ENCODE measurements around the gene SP7. TPM values are rescaled to one million over a fixed set of nuclear protein-coding genes. Genes with fewer than 3 reads are reported as not detected.

The SP7 gene
- total and polyA plus RNA-seq, 2 donors (not counting 3 experiments of a cell fraction or from before 2014, with no cell fraction given) = not detected

DNA sequence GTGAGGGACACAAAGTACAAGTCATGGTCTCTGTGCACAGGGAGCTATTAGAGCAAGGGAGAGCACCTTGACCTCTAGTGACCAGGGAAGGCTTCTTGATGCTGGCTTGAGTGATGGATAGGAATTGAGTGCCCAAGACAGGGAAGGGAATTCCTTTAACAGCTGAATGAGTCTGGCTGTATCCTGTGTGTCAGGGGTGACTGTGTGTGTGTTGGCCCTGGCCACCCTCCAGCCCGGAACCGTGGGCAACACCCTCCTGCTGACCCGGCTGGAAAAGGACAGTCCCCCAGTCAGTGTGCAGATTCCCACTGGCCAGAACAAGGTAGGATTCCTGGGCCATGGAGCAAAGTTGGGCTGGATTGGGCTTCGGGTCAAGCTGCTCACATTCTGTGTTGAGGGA lies 46.3 kb downstream of the SP7 start:
- no TSS peak for BruUV-seq (replicated peaks)
- POLR2A ChIA-PET = no interaction called here
- no peaks in the 10 kb centered on the region for H4K20me1 ChIP-seq (replicated peaks; ENCODE audit: control insufficient read depth, extremely low read depth, insufficient read depth, low read length)
- no peaks in the 10 kb centered on the region for H3K79me2 ChIP-seq (ENCODE audit: control insufficient read depth, insufficient read depth, low read length)
- H3K4me2 ChIP-seq (ENCODE audit: insufficient read depth, low read length) = no peak overlapping the region
- H3K4me1 ChIP-seq (ENCODE audit: control insufficient read depth, extremely low read depth, insufficient read depth, low read length) = peaks cover 19% of the 10 kb centered on the region
- no peak overlapping the region for H3K9ac ChIP-seq (replicated peaks; ENCODE audit: extremely low read depth, insufficient read depth, low read length)
- CTCF ChIA-PET = interaction anchor here (0.9 to 12.3 kb wide), 7 partner anchors 10 to 224 kb away, joined by 3 to 366 read pairs (median 4); partner anchors contain the start of genes AAAS and MYG1
- H3K27ac ChIP-seq (ENCODE audit: insufficient read depth, low read depth, low read length) = peak overlapping the region; percentile 31
- no peaks in the 10 kb centered on the region for H3K9me1 ChIP-seq (replicated peaks; ENCODE audit: control insufficient read depth, extremely low read depth, insufficient read depth, low read length)
- peaks cover 2 to 11% of the 10 kb centered on the region in 2 experiments for H3K36me3 ChIP-seq (ENCODE audit: control insufficient read depth in 2 of 2, extremely low read depth in 1 of 2, insufficient read depth in 2 of 2, low read length in 2 of 2)
- H2AFZ ChIP-seq (ENCODE audit: low read depth, low read length) = no peak overlapping the region
- intact Hi-C loops (cut with micrococcal nuclease) = no loop called here
- peak; percentile 33 for DNase-seq (ENCODE audit: low read depth, low spot score)
- TF ChIP-seq POLR2A (IDR thresholded peaks at IDR 0.05; ENCODE audit: low read depth, low read length) (no peak), POLR2AphosphoS5 (IDR thresholded peaks at IDR 0.05; ENCODE audit: insufficient read depth, low read depth, low read length) (peak; percentile 46), MAX (IDR thresholded peaks at IDR 0.05; ENCODE audit: insufficient read depth, insufficient read length) (no peak), FOS (IDR thresholded peaks at IDR 0.05; ENCODE audit: borderline replicate concordance, insufficient read depth, low read length) (peak; percentile 24), EZH2 (IDR thresholded peaks at IDR 0.05; ENCODE audit: borderline replicate concordance, low read depth, low read length, severe bottlenecking) (no peak)
- H3K27me3 ChIP-seq (ENCODE audit: control insufficient read depth in 2 of 2, insufficient read depth in 2 of 2, low read length in 2 of 2) = no peaks in the 10 kb centered on the region
- H3K9me3 ChIP-seq (replicated peaks; ENCODE audit: control insufficient read depth, insufficient read depth, low read length) = no peaks in the 10 kb centered on the region
- dilution Hi-C loops (cut with MboI; ENCODE audit: extremely low pct_ligation_motif_present, low sequenced_read_pairs) = no loop called here
- H3K4me3 ChIP-seq (replicated peaks in 1 of 3; ENCODE audit: insufficient read depth in 1 of 3, low read depth in 1 of 3, low read length in 3 of 3) = no peak overlapping the region
- FAIRE-seq = peak; percentile 71

DNA sequence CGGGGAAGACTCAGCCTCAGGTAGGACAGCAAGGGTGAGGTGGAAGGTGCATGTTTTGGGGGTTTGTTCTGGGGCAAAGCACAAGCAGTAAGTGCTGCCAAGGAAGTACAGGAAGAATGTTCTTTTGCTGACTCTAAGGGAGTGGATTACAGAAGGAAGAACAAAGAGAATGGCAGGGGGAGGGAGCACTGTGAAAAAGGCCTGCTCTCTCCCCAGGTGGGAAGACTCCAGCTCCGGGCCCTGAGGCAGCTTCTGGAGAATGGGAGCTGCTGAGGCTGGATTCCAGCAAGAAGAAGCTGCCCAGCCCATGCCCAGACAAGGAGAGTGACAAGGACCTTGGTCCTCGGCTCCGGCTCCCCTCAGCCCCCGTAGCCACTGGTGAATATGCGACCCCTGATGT lies 47.8 kb downstream of the SP7 start:
- DNase-seq (ENCODE audit: low read depth, low spot score) = no peak
- Histone ChIP-seq H3K36me3 (ENCODE audit: control insufficient read depth in 2 of 2, extremely low read depth in 1 of 2, insufficient read depth in 2 of 2, low read length in 2 of 2) (peaks cover 2 to 11% of the 10 kb centered on the region in 2 experiments), H3K79me2 (ENCODE audit: control insufficient read depth, insufficient read depth, low read length) (no peaks in the 10 kb centered on the region), H3K9ac (replicated peaks; ENCODE audit: extremely low read depth, insufficient read depth, low read length) (no peak overlapping the region), H3K4me2 (ENCODE audit: insufficient read depth, low read length) (no peak overlapping the region), H3K4me1 (ENCODE audit: control insufficient read depth, extremely low read depth, insufficient read depth, low read length) (peaks cover 17% of the 10 kb centered on the region), H2AFZ (ENCODE audit: low read depth, low read length) (no peak overlapping the region), H3K9me1 (replicated peaks; ENCODE audit: control insufficient read depth, extremely low read depth, insufficient read depth, low read length) (no peaks in the 10 kb centered on the region), H4K20me1 (replicated peaks; ENCODE audit: control insufficient read depth, extremely low read depth, insufficient read depth, low read length) (no peaks in the 10 kb centered on the region), H3K27me3 (ENCODE audit: control insufficient read depth in 2 of 2, insufficient read depth in 2 of 2, low read length in 2 of 2) (no peaks in the 10 kb centered on the region), H3K9me3 (replicated peaks; ENCODE audit: control insufficient read depth, insufficient read depth, low read length) (no peaks in the 10 kb centered on the region), H3K4me3 (replicated peaks in 1 of 3; ENCODE audit: insufficient read depth in 1 of 3, low read depth in 1 of 3, low read length in 3 of 3) (no peak overlapping the region), H3K27ac (ENCODE audit: insufficient read depth, low read depth, low read length) (no peak overlapping the region)
- ChIA-PET POLR2A (interaction anchor here (1.1 kb wide), 1 partner anchor 223 kb away, joined by 3 read pairs; no protein-coding TSS in a partner anchor), CTCF (interaction anchor here (0.9 to 12.3 kb wide), 15 partner anchors 10 to 222 kb away, joined by 3 to 366 read pairs (median 6); partner anchors contain the start of genes AAAS, ESPL1 and MYG1)
- no peak for TF ChIP-seq GATA2 (IDR thresholded peaks at IDR 0.05; ENCODE audit: insufficient read depth, insufficient read length, low read depth, low read length)
- TF ChIP-seq POLR2AphosphoS5 (IDR thresholded peaks at IDR 0.05; ENCODE audit: insufficient read depth, low read depth, low read length) = no peak
- no peak for TF ChIP-seq POLR2A (IDR thresholded peaks at IDR 0.05; ENCODE audit: low read depth, low read length)
- no peak for TF ChIP-seq FOS (IDR thresholded peaks at IDR 0.05; ENCODE audit: borderline replicate concordance, insufficient read depth, low read length)
- no peak for TF ChIP-seq MAX (IDR thresholded peaks at IDR 0.05; ENCODE audit: insufficient read depth, insufficient read length)
- TF ChIP-seq, protein P1, sequence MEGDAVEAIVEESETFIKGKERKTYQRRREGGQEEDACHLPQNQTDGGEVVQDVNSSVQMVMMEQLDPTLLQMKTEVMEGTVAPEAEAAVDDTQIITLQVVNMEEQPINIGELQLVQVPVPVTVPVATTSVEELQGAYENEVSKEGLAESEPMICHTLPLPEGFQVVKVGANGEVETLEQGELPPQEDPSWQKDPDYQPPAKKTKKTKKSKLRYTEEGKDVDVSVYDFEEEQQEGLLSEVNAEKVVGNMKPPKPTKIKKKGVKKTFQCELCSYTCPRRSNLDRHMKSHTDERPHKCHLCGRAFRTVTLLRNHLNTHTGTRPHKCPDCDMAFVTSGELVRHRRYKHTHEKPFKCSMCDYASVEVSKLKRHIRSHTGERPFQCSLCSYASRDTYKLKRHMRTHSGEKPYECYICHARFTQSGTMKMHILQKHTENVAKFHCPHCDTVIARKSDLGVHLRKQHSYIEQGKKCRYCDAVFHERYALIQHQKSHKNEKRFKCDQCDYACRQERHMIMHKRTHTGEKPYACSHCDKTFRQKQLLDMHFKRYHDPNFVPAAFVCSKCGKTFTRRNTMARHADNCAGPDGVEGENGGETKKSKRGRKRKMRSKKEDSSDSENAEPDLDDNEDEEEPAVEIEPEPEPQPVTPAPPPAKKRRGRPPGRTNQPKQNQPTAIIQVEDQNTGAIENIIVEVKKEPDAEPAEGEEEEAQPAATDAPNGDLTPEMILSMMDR (IDR thresholded peaks at IDR 0.05; ENCODE audit: extremely low read depth in 1 of 2, insufficient read depth in 1 of 2, low read depth in 1 of 2, low read length in 2 of 2) = no peak
- TF ChIP-seq EZH2 (IDR thresholded peaks at IDR 0.05; ENCODE audit: borderline replicate concordance, low read depth, low read length, severe bottlenecking) = no peak
- no peak for TF ChIP-seq JUN (IDR thresholded peaks at IDR 0.05; ENCODE audit: borderline replicate concordance, insufficient read depth, insufficient read length, low read depth)
- TF ChIP-seq MYC (IDR thresholded peaks at IDR 0.05; ENCODE audit: low read depth, low read length) = no peak
- intact Hi-C loops (cut with micrococcal nuclease) = no loop called here
- dilution Hi-C loops (cut with MboI; ENCODE audit: extremely low pct_ligation_motif_present, low sequenced_read_pairs) = no loop called here
- BruUV-seq (replicated peaks) = TSS peak; percentile 9
- no peak for FAIRE-seq

All from endothelial cell of umbilical vein (primary cell).